Loucy (cell line): ENCODE results near the gene VWA1.
"Not testable (repeated sequence)": the region's sequence is repeated elsewhere in the genome, so short reads cannot be mapped to it uniquely, and the experiment has no call there.

Source experiments
- H2AFZ ChIP-seq: fragments of 200-600 bp; sonication (generic); 2 replicates; pipeline ENCODE4 v1.6.0; 2016; ENCODE audit warnings: antibody characterized with exemption, mild to moderate bottlenecking, low read length, moderate library complexity
- H3F3A ChIP-seq: fragments of 200-600 bp; 2 replicates; pipeline ENCODE4 v1.6.0; 2016; ENCODE audit warnings: antibody characterized with exemption, low read depth, mild to moderate bottlenecking
- H3K27me3 ChIP-seq: fragments of 200-600 bp; sonication (generic); 2 replicates; pipeline ENCODE4 v1.6.1; 2014; ENCODE audit warnings: low read length, mild to moderate bottlenecking; ENCODE audit not compliant: insufficient read depth, poor library complexity, severe bottlenecking
- H3K36me3 ChIP-seq: fragments of 200-600 bp; sonication (generic); 2 replicates; pipeline ENCODE4 v1.6.1; 2016; ENCODE audit warnings: low read length; ENCODE audit not compliant: insufficient read depth
- H3K4me1 ChIP-seq: fragments of 200-600 bp; sonication (generic); 2 replicates; pipeline ENCODE4 v1.5.1; 2014; ENCODE audit warnings: low read length, mild to moderate bottlenecking; ENCODE audit not compliant: insufficient read depth, poor library complexity, severe bottlenecking
- H3K4me2 ChIP-seq: fragments of 200-600 bp; sonication (generic); 2 replicates; pipeline ENCODE4 v1.6.0; 2014; ENCODE audit warnings: antibody characterized with exemption, low read length, low read depth, mild to moderate bottlenecking; ENCODE audit not compliant: poor library complexity, severe bottlenecking
- H3K4me3 ChIP-seq: fragments of 200-600 bp; sonication (generic); 2 replicates; pipeline ENCODE4 v1.5.1; 2014; ENCODE audit warnings: low read length, mild to moderate bottlenecking, mixed read lengths; ENCODE audit not compliant: poor library complexity, severe bottlenecking
- H3K79me2 ChIP-seq: fragments of 200-600 bp; sonication (generic); 2 replicates; pipeline ENCODE4 v1.6.1; 2014; ENCODE audit warnings: low read length; ENCODE audit not compliant: insufficient read depth
- H3K9ac ChIP-seq: fragments of 200-600 bp; sonication (generic); 2 replicates; pipeline ENCODE4 v1.6.0; 2014; ENCODE audit warnings: mild to moderate bottlenecking, low read depth, low read length, moderate library complexity; ENCODE audit not compliant: poor library complexity, severe bottlenecking
- H3K9me2 ChIP-seq: fragments of 200-600 bp; sonication (generic); replicated peaks from 2 replicates; pipeline ENCODE4 v1.6.1; 2016; ENCODE audit warnings: low read depth, low read length, mixed read lengths
- H3K9me3 ChIP-seq: fragments of 200-600 bp; sonication (generic); 2 replicates; pipeline ENCODE4 v1.6.1; 2014; ENCODE audit warnings: mild to moderate bottlenecking, antibody characterized with exemption, low read length, low read depth; ENCODE audit not compliant: insufficient read depth
- H4K20me1 ChIP-seq: fragments of 200-600 bp; sonication (generic); 2 replicates; pipeline ENCODE4 v1.6.0; 2014; ENCODE audit warnings: antibody characterized with exemption, low read length, mild to moderate bottlenecking; ENCODE audit not compliant: insufficient read depth, poor library complexity, severe bottlenecking
- EZH2phosphoT487 ChIP-seq: fragments of 200-600 bp; IDR thresholded peaks from 2 replicates; pipeline ENCODE4 v1.6.1; 2018; ENCODE audit warnings: antibody characterized with exemption, mild to moderate bottlenecking, moderate library complexity, borderline replicate concordance
- TF ChIP-seq, protein P1 (sequence below): fragments of 200-600 bp; sonication (generic); conservative IDR thresholded peaks from 2 replicates; pipeline ENCODE4 v1.5.1; 2014; ENCODE audit warnings: mild to moderate bottlenecking, antibody characterized with exemption, low read length

VWA1 gene

DNA sequence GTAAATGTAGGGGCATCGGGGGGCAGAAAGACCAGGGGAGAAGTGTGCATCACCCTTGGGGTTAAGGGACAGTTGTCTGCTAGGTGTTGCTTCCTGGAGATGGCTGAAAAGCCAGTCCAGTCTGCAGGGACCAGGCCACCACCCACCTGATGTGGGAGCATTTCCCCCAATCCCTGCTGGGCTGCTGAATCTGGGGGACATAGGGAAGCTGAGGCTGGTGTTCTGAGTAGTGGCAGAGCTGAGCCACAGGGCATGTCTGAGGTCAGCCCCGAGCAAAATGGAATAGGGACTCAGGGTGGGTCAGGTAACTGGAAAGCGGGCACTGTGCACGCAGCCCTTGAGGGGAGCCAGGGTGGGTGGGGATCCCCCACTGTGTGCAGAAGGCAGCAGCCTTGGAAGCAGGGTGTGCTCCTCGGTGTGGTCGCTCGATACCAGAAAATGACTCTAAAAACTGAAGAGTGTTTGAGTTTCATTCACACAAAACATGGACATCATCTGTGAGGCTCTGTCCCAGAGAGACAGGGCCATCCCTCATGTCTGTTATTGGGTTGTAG is 34.0 kb upstream of the VWA1 start:
- Histone ChIP-seq H3K4me1 (peaks cover 52% of the 10 kb centered on the region), H3K36me3 (peaks cover 41% of the 10 kb centered on the region; the same call in 1 of the 2 replicates), H3K9me2 (no peaks in the 10 kb centered on the region), H3K27me3 (peaks cover 6% of the 10 kb centered on the region), H3K9me3 (no peaks in the 10 kb centered on the region), H4K20me1 (peaks cover 53% of the 10 kb centered on the region), H3F3A (no peaks in the 10 kb centered on the region), H3K4me2 (peak overlapping the region; percentile 97), H3K79me2 (peaks cover 85% of the 10 kb centered on the region), H2AFZ (no peak overlapping the region), H3K9ac (no peak overlapping the region), H3K4me3 (peak overlapping the region; percentile 87)
- TF ChIP-seq EZH2phosphoT487: no peak
- TF ChIP-seq, protein P1, sequence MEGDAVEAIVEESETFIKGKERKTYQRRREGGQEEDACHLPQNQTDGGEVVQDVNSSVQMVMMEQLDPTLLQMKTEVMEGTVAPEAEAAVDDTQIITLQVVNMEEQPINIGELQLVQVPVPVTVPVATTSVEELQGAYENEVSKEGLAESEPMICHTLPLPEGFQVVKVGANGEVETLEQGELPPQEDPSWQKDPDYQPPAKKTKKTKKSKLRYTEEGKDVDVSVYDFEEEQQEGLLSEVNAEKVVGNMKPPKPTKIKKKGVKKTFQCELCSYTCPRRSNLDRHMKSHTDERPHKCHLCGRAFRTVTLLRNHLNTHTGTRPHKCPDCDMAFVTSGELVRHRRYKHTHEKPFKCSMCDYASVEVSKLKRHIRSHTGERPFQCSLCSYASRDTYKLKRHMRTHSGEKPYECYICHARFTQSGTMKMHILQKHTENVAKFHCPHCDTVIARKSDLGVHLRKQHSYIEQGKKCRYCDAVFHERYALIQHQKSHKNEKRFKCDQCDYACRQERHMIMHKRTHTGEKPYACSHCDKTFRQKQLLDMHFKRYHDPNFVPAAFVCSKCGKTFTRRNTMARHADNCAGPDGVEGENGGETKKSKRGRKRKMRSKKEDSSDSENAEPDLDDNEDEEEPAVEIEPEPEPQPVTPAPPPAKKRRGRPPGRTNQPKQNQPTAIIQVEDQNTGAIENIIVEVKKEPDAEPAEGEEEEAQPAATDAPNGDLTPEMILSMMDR: no peak

GRCh38 chr1:1402072-1402900 is 33.2 kb upstream of the VWA1 start:
- no peak overlapping the region for H3K4me3 ChIP-seq
- no peaks in the 10 kb centered on the region for H3F3A ChIP-seq
- H3K4me1 ChIP-seq: peaks cover 48% of the 10 kb centered on the region
- peaks cover 49% of the 10 kb centered on the region for H4K20me1 ChIP-seq
- no peak for TF ChIP-seq EZH2phosphoT487
- TF ChIP-seq, protein P1: peak; percentile 72
- H3K9ac ChIP-seq: no peak overlapping the region
- no peak overlapping the region for H2AFZ ChIP-seq
- peaks cover 85% of the 10 kb centered on the region for H3K79me2 ChIP-seq
- H3K9me3 ChIP-seq: no peaks in the 10 kb centered on the region
- no peaks in the 10 kb centered on the region for H3K9me2 ChIP-seq
- peaks cover 6% of the 10 kb centered on the region for H3K27me3 ChIP-seq
- peaks cover 37% of the 10 kb centered on the region; the same call in 1 of the 2 replicates for H3K36me3 ChIP-seq
- peak overlapping the region; percentile 33 for H3K4me2 ChIP-seq

DNA sequence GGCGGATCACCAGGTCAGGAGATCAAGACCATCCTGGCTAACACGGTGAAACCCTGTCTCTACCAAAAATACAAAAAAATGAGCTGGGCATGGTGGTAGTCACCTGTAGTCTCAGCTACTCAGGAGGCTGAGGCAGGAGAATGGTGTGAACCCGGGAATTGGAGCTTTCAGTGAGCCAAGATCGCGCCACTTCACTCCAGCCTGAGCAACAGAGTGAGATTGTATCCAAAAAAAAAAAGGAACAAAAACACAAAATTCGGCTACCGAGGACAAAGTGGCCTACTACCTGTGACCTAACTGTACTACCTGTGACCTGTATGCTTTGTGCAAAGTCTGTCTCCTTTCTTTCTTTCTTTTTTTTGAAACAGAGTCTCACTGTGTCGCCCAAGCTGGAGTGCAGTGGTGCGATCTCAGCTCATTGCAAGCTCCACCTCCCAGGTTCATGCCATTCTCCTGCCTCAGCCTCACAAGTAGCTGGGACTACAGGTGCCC is 32.5 kb upstream of the VWA1 start:
- H3K9me3 ChIP-seq, H3K27me3 ChIP-seq, H3K9ac ChIP-seq, H3K4me3 ChIP-seq, H3K9me2 ChIP-seq, H3K4me2 ChIP-seq, H2AFZ ChIP-seq, H3F3A ChIP-seq: not testable (repeated sequence)
- Histone ChIP-seq H4K20me1 (peaks cover 48% of the 10 kb centered on the region), H3K4me1 (peaks cover 41% of the 10 kb centered on the region), H3K79me2 (peaks cover 85% of the 10 kb centered on the region), H3K36me3 (peaks cover 33% of the 10 kb centered on the region; the same call in 1 of the 2 replicates)
